ENCODE data around the gene INCA1. TPM values are rescaled to one million over a fixed set of nuclear protein-coding genes. Genes with fewer than 3 reads are reported as not detected.

The INCA1 gene
- total RNA-seq, 6 donors from 2014 or later = 1.4 to 32.5 (median 3.1) TPM

- H3K36me3 ChIP-seq = peaks cover 10 to 48% (median 42%) of the 10 kb centered on the region in 4 donors
- DNase-seq (no peak), ATAC-seq (ENCODE audit: low FRiP score in 2 of 2) (no peak)
- H3K27me3 ChIP-seq = no peaks in the 10 kb centered on the region
- TF ChIP-seq POLR2A (IDR thresholded peaks at IDR 0.05) (no peak), POLR2AphosphoS5 (IDR thresholded peaks at IDR 0.05) (no peak), EP300 (IDR thresholded peaks at IDR 0.05) (no peak)
- TF ChIP-seq, protein P1, sequence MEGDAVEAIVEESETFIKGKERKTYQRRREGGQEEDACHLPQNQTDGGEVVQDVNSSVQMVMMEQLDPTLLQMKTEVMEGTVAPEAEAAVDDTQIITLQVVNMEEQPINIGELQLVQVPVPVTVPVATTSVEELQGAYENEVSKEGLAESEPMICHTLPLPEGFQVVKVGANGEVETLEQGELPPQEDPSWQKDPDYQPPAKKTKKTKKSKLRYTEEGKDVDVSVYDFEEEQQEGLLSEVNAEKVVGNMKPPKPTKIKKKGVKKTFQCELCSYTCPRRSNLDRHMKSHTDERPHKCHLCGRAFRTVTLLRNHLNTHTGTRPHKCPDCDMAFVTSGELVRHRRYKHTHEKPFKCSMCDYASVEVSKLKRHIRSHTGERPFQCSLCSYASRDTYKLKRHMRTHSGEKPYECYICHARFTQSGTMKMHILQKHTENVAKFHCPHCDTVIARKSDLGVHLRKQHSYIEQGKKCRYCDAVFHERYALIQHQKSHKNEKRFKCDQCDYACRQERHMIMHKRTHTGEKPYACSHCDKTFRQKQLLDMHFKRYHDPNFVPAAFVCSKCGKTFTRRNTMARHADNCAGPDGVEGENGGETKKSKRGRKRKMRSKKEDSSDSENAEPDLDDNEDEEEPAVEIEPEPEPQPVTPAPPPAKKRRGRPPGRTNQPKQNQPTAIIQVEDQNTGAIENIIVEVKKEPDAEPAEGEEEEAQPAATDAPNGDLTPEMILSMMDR (IDR thresholded peaks at IDR 0.05) = no peak
- H3K4me3 ChIP-seq = peak overlapping the region in 2 of 4 donors; percentile 4 to 98
- 50 to 56% methylated on average over 8 of the region's 8 CpGs for WGBS, 2 donors
- peaks cover 52 to 68% (median 59%) of the 10 kb centered on the region in 4 donors for H3K4me1 ChIP-seq
- H3K9me3 ChIP-seq = no peaks in the 10 kb centered on the region
- H3K27ac ChIP-seq = peak overlapping the region; percentile 97 to 100 (median 98)
These were observed 52.7 kb downstream of the INCA1 start for GRCh38 chr17:4944554-4945175.

- no peaks in the 10 kb centered on the region for H3K9me3 ChIP-seq
- H3K4me1 ChIP-seq = peaks cover 54 to 71% (median 60%) of the 10 kb centered on the region in 4 donors
- peaks cover 10 to 48% (median 42%) of the 10 kb centered on the region in 4 donors for H3K36me3 ChIP-seq
- H3K4me3 ChIP-seq = peak overlapping the region in 2 of 4 donors; percentile 4 to 98
- ATAC-seq (ENCODE audit: low FRiP score in 2 of 2) (no peak), DNase-seq (peak in 1 of 2 donors; percentile 63)
- no peaks in the 10 kb centered on the region for H3K27me3 ChIP-seq
- H3K27ac ChIP-seq = peak overlapping the region; percentile 97 to 100 (median 98)
- WGBS, 2 donors = 46 to 52% methylated on average over 3 of the region's 3 CpGs
- TF ChIP-seq POLR2AphosphoS5 (IDR thresholded peaks at IDR 0.05) (no peak), EP300 (IDR thresholded peaks at IDR 0.05) (no peak), POLR2A (IDR thresholded peaks at IDR 0.05) (no peak)
- TF ChIP-seq, protein P1 (IDR thresholded peaks at IDR 0.05) = no peak
These were observed 53.2 kb downstream of the INCA1 start for GRCh38 chr17:4944163-4944553.

DNA sequence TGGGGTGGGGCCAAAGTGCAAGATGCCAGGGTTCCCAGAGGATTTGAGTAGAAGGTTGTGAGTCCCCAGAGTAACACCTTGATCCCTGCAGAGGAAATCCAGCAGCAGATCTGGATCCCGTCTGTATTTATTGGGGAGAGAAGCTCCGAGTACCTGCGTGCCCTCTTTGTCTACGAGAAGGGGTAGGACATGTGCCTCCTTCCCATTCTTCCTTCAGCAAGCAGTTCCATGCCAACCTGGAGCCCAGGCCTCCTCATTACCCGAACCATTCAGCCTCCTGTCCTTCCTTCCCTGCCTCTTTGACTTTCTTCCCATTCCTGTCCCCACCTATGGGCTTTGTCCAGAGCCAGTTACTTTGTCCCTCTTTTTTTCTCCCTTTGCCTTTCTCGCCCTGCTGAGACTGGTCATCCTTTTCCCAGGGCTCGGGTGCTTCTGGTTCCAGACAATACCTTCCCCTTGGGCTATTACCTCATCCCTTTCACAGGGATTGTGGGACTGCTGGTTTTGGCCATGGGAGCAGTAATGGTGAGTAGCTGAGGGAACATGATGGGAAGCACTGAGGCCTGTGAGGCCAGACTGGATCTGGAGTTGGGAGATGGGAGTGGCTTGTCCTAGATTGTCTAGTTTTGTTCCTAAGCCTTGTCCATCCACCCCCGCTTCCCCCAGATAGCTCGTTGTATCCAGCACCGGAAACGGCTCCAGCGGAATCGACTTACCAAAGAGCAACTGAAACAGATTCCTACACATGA lies 54.4 kb downstream of the INCA1 start:
- no peaks in the 10 kb centered on the region for H3K9me3 ChIP-seq
- ATAC-seq (ENCODE audit: low FRiP score in 2 of 2) = no peak
- peak overlapping the region in 3 of 4 donors; percentile 97 to 100 (median 99) for H3K27ac ChIP-seq
- H3K4me1 ChIP-seq = peaks cover 64 to 83% (median 71%) of the 10 kb centered on the region in 4 donors
- 79 to 80% methylated on average over 13 of the region's 13 CpGs for WGBS, 2 donors
- DNase-seq = no peak
- no peaks in the 10 kb centered on the region for H3K27me3 ChIP-seq
- peaks cover 10 to 55% (median 43%) of the 10 kb centered on the region in 4 donors for H3K36me3 ChIP-seq
- no peak overlapping the region for H3K4me3 ChIP-seq
- TF ChIP-seq, protein P1 (IDR thresholded peaks at IDR 0.05) = no peak
- TF ChIP-seq POLR2AphosphoS5 (IDR thresholded peaks at IDR 0.05) (no peak), POLR2A (IDR thresholded peaks at IDR 0.05) (no peak), EP300 (IDR thresholded peaks at IDR 0.05) (no peak)

GRCh38 chr17:4941319-4941610 lies 56.1 kb downstream of the INCA1 start:
- no peaks in the 10 kb centered on the region for H3K27me3 ChIP-seq
- peak overlapping the region; percentile 84 to 99 (median 94) for H3K27ac ChIP-seq
- 36 to 43% methylated on average over 4 of the region's 4 CpGs for WGBS, 2 donors
- peaks cover 55 to 76% (median 66%) of the 10 kb centered on the region in 4 donors for H3K4me1 ChIP-seq
- no peak for ATAC-seq (ENCODE audit: low FRiP score in 2 of 2)
- H3K36me3 ChIP-seq = peaks cover 18 to 69% (median 56%) of the 10 kb centered on the region in 4 donors
- DNase-seq = no peak
- no peaks in the 10 kb centered on the region for H3K9me3 ChIP-seq
- peak overlapping the region in 3 of 4 donors; percentile 63 to 72 (median 71) for H3K4me3 ChIP-seq
- TF ChIP-seq EP300 (IDR thresholded peaks at IDR 0.05) = no peak
- no peak for TF ChIP-seq POLR2AphosphoS5 (IDR thresholded peaks at IDR 0.05)
- TF ChIP-seq, protein P1 (IDR thresholded peaks at IDR 0.05) = no peak
- no peak for TF ChIP-seq POLR2A (IDR thresholded peaks at IDR 0.05)

All from upper lobe of left lung (tissue), 6 donors.